PC-9 (cell line): Measurements from ENCODE around the gene DST.

Experiments
- CTCF ChIP-seq: fragments of 200-600 bp; sonication (generic); conservative IDR thresholded peaks from 2 replicates; pipeline ENCODE4 v1.6.1; 2017; ENCODE audit warnings: mixed run types, antibody characterized with exemption, mild to moderate bottlenecking, moderate library complexity
- EZH2 ChIP-seq: fragments of 200-600 bp; sonication (generic); IDR thresholded peaks from 2 replicates; pipeline ENCODE4 v1.8.0; 2017; ENCODE audit warnings: antibody characterized with exemption, low read depth

GRCh38 chr6:56481957-56482356 is 160.7 kb downstream of the DST start:
- TF ChIP-seq EZH2 (no peak), CTCF (no peak)
